H9 (cell line): Measurements from ENCODE around the gene CBLB. TPM values are rescaled to one million over a fixed set of nuclear protein-coding genes. Genes with fewer than 3 reads are reported as not detected.

Experiments used
- DNase-seq: peaks from one replicate; pipeline ENCODE4 v3.0.0-alpha.2; 2017
- H2AFZ ChIP-seq: one replicate; pipeline ENCODE4 v1.6.1; 2013; ENCODE audit warnings: mild to moderate bottlenecking, low read length, control low read depth, moderate library complexity
- H2AK5ac ChIP-seq: 2 replicates; pipeline ENCODE4 v1.6.1; 2013; ENCODE audit warnings: low read length, control low read depth, mixed read lengths; ENCODE audit not compliant: insufficient read length
- H2BK120ac ChIP-seq: one replicate; pipeline ENCODE4 v1.6.1; 2013; ENCODE audit warnings: low read depth, mild to moderate bottlenecking, low read length, control low read depth, inconsistent platforms; ENCODE audit not compliant: poor library complexity, severe bottlenecking
- H2BK12ac ChIP-seq: 2 replicates; pipeline ENCODE4 v1.6.1; 2013; ENCODE audit warnings: low read length, control low read depth, mixed read lengths, low read depth; ENCODE audit not compliant: insufficient read length
- H2BK15ac ChIP-seq: 2 replicates; pipeline ENCODE4 v1.6.1; 2013; ENCODE audit warnings: low read depth, low read length, control low read depth
- H2BK20ac ChIP-seq: one replicate; pipeline ENCODE4 v1.6.1; 2013; ENCODE audit warnings: low read depth, mild to moderate bottlenecking, low read length, control low read depth, inconsistent platforms; ENCODE audit not compliant: poor library complexity, severe bottlenecking
- H2BK5ac ChIP-seq: 2 replicates; pipeline ENCODE4 v1.6.1; 2013; ENCODE audit warnings: low read length, control low read depth, mixed read lengths; ENCODE audit not compliant: insufficient read length
- H3K14ac ChIP-seq: 2 replicates; pipeline ENCODE4 v1.6.1; 2013; ENCODE audit warnings: low read length, control low read depth; ENCODE audit not compliant: insufficient read depth
- H3K18ac ChIP-seq: 2 replicates; pipeline ENCODE4 v1.6.1; 2013; ENCODE audit warnings: low read depth, mild to moderate bottlenecking, mixed read lengths, low read length, control low read depth; ENCODE audit not compliant: insufficient read length
- H3K23ac ChIP-seq: 2 replicates; pipeline ENCODE4 v1.6.1; 2013; ENCODE audit warnings: low read length, control low read depth, mixed read lengths, low read depth; ENCODE audit not compliant: insufficient read length
- H3K23me2 ChIP-seq: 2 replicates; pipeline ENCODE4 v1.6.1; 2013; ENCODE audit warnings: low read depth, mild to moderate bottlenecking, mixed read lengths, low read length, control low read depth; ENCODE audit not compliant: insufficient read length, poor library complexity, severe bottlenecking
- H3K27ac ChIP-seq: 2 replicates; pipeline ENCODE4 v1.5.1; 2013; ENCODE audit warnings: low read length, control low read depth, mixed read lengths, low read depth; ENCODE audit not compliant: insufficient read length
- H3K27me3 ChIP-seq: 2 replicates; pipeline ENCODE4 v1.6.1; 2013; ENCODE audit warnings: low read length, control low read depth, inconsistent platforms; ENCODE audit not compliant: insufficient read depth
- H3K4ac ChIP-seq: 2 replicates; pipeline ENCODE4 v1.6.1; 2013; ENCODE audit warnings: low read depth, mild to moderate bottlenecking, control low read depth, inconsistent platforms, low read length, moderate library complexity
- H3K4me1 ChIP-seq: 2 replicates; pipeline ENCODE4 v1.6.1; 2013; ENCODE audit warnings: low read length, control low read depth, inconsistent platforms; ENCODE audit not compliant: insufficient read depth
- H3K4me2 ChIP-seq: 2 replicates; pipeline ENCODE4 v1.6.1; 2013; ENCODE audit warnings: low read length, control low read depth, mixed read lengths; ENCODE audit not compliant: insufficient read length, insufficient read depth
- H3K56ac ChIP-seq: 2 replicates; pipeline ENCODE4 v1.6.1; 2013; ENCODE audit warnings: low read depth, mild to moderate bottlenecking, mixed read lengths, low read length, control low read depth; ENCODE audit not compliant: insufficient read length
- H3K79me1 ChIP-seq: 2 replicates; pipeline ENCODE4 v1.6.1; 2013; ENCODE audit warnings: low read depth, mild to moderate bottlenecking, moderate library complexity, low read length, control low read depth, inconsistent platforms; ENCODE audit not compliant: insufficient read depth, poor library complexity, severe bottlenecking
- H3K79me2 ChIP-seq: 2 replicates; pipeline ENCODE4 v1.6.1; 2013; ENCODE audit warnings: low read length, control low read depth, inconsistent platforms; ENCODE audit not compliant: insufficient read depth
- H3K9ac ChIP-seq: 2 replicates; pipeline ENCODE4 v1.6.1; 2013; ENCODE audit warnings: low read length, control low read depth, mixed read lengths; ENCODE audit not compliant: insufficient read length; ENCODE audit errors: extremely low read depth
- H3K9me3 ChIP-seq: one replicate; pipeline ENCODE4 v1.6.1; 2013; ENCODE audit warnings: low read depth, low read length, inconsistent platforms; ENCODE audit not compliant: control insufficient read depth
- H3T11ph ChIP-seq: one replicate; pipeline ENCODE4 v1.6.1; 2013; ENCODE audit warnings: mild to moderate bottlenecking, low read length, control low read depth, inconsistent platforms
- H4K20me1 ChIP-seq: one replicate; pipeline ENCODE4 v1.6.1; 2013; ENCODE audit not compliant: control insufficient read depth, insufficient read length, insufficient read depth
- H4K5ac ChIP-seq: 2 replicates; pipeline ENCODE4 v1.6.1; 2013; ENCODE audit warnings: low read depth, mild to moderate bottlenecking, mixed read lengths, low read length, control low read depth; ENCODE audit not compliant: insufficient read length
- H4K8ac ChIP-seq: replicated peaks from 2 replicates; pipeline ENCODE4 v1.6.1; 2013; ENCODE audit warnings: low read length, control low read depth, mixed read lengths, low read depth; ENCODE audit not compliant: insufficient read length
- H4K91ac ChIP-seq: 2 replicates; pipeline ENCODE4 v1.6.1; 2013; ENCODE audit warnings: low read depth, mild to moderate bottlenecking, moderate library complexity, mixed read lengths, low read length, control low read depth; ENCODE audit not compliant: insufficient read length
- H3K27ac Mint-ChIP-seq, 3 experiments: 2 replicates in 2 of 3; 3 replicates in 1 of 3; pipeline ENCODE4 v1.8.0; 2020 to 2021; ENCODE audit warnings: mixed read lengths in 3 of 3, mild to moderate bottlenecking in 1 of 3, moderate library complexity in 1 of 3
- H3K27me3 Mint-ChIP-seq: 2 replicates; pipeline ENCODE4 v1.8.0; 2021; ENCODE audit warnings: low read depth, mild to moderate bottlenecking, moderate library complexity, mixed read lengths
- H3K36me3 Mint-ChIP-seq, 3 experiments: 2 replicates in 2 of 3; 3 replicates in 1 of 3; pipeline ENCODE4 v1.8.0; 2020 to 2021; ENCODE audit warnings: low read depth in 3 of 3, mixed read lengths in 3 of 3; ENCODE audit not compliant: insufficient read depth in 1 of 3
- H3K4me1 Mint-ChIP-seq, 2 experiments: 2 replicates each; pipeline ENCODE4 v1.8.0; 2020; ENCODE audit warnings: mixed read lengths in 2 of 2
- H3K4me3 Mint-ChIP-seq, 2 experiments: 2 replicates in 1 of 2; 3 replicates in 1 of 2; pipeline ENCODE4 v1.8.0; 2020 to 2021; ENCODE audit warnings: mild to moderate bottlenecking in 2 of 2, mixed read lengths in 2 of 2, moderate library complexity in 1 of 2
- H3K9me3 Mint-ChIP-seq, 2 experiments: 2 replicates in 1 of 2; 3 replicates in 1 of 2; pipeline ENCODE4 v1.8.0; 2020; ENCODE audit warnings: mild to moderate bottlenecking in 2 of 2, mixed read lengths in 2 of 2, moderate library complexity in 1 of 2
- CTCF ChIP-seq: fragments of 200-600 bp; sonication (generic); conservative IDR thresholded peaks from 3 replicates; pipeline ENCODE4 v1.8.0; 2021; ENCODE audit warnings: antibody characterized with exemption, mild to moderate bottlenecking
- WGBS: extraction: QIAGEN DNeasy Blood & Tissue Kit; methylation state at CpG from one replicate; pipeline ENCODE4 v1.1.7; 2013; ENCODE audit warnings: missing lambda C conversion rate, low lambda C conversion rate, mixed read lengths; ENCODE audit not compliant: insufficient read length; ENCODE audit errors: extremely low coverage; 5-methylcytosine and 5-hydroxymethylcytosine counted together
- total RNA-seq: library from RNA; stranded (reverse); gene quantifications from 2 replicates; pipeline ENCODE4 v1.2.1, GENCODE V29; 2021

Gene CBLB
- total RNA-seq, 1 experiment from 2014 or later: 25.7 TPM

GRCh38 chr3:105700575-105700974 lies 168.2 kb downstream of the CBLB start:
- Histone ChIP-seq H3K4me2 (no peak overlapping the region), H3K27me3 (no peaks in the 10 kb centered on the region), H4K20me1 (no peaks in the 10 kb centered on the region), H3K23me2 (no peaks in the 10 kb centered on the region), H3K9ac (no peak overlapping the region), H3K4me1 (no peaks in the 10 kb centered on the region), H4K91ac (no peak overlapping the region), H2BK12ac (no peak overlapping the region), H2AFZ (no peak overlapping the region), H3K9me3 (no peaks in the 10 kb centered on the region), H3K27ac (no peak overlapping the region), H4K5ac (no peak overlapping the region), H3K4ac (no peak overlapping the region), H4K8ac (no peak overlapping the region), H2BK15ac (no peak overlapping the region), H3K79me2 (no peaks in the 10 kb centered on the region), H2BK5ac (no peak overlapping the region), H3T11ph (no peak overlapping the region), H3K79me1 (no peaks in the 10 kb centered on the region), H3K23ac (no peak overlapping the region), H2AK5ac (no peak overlapping the region), H2BK20ac (no peak overlapping the region), H2BK120ac (no peak overlapping the region), H3K14ac (no peak overlapping the region), H3K56ac (no peak overlapping the region), H3K18ac (no peak overlapping the region)
- H3K27ac Mint-ChIP-seq: 0 out of 7 replicates have a peak overlapping the region, but pooled peaks of 1 of the 3 experiments have one; percentile 46
- no peak for TF ChIP-seq CTCF
- H3K27me3 Mint-ChIP-seq: no peaks in the 10 kb centered on the region
- whole genome bisulfite sequencing: no CpG with 5 or more reads among the region's 1 CpG
- H3K36me3 Mint-ChIP-seq: peaks cover 5 to 25% (median 13%) of the 10 kb centered on the region in 3 experiments; a peak in 5 of 7 replicates
- H3K4me1 Mint-ChIP-seq: peaks cover 4% of the 10 kb centered on the region in 2 experiments; a peak in 3 of 4 replicates
- DNase-seq: no peak
- H3K9me3 Mint-ChIP-seq: no peaks in the 10 kb centered on the region
- H3K4me3 Mint-ChIP-seq: no peak overlapping the region
